Activated CD4-positive, alpha-beta T cell treated with anti-CD3 and anti-CD28 coated beads, Interleukin-2, amount 50 U/mL, for 24 hours (primary cell): ENCODE measurements around the gene AKT2.
A peak's percentile ranks its signal among the peaks of the same experiment; 100 is the strongest.

Experiments used
- DNase-seq, 2 donors: peaks; one replicate each; pipeline ENCODE4 v3.0.0-alpha.2; 2020; ENCODE audit warnings: low read depth in 1 of 2, low spot score in 1 of 2

The AKT2 gene

DNA sequence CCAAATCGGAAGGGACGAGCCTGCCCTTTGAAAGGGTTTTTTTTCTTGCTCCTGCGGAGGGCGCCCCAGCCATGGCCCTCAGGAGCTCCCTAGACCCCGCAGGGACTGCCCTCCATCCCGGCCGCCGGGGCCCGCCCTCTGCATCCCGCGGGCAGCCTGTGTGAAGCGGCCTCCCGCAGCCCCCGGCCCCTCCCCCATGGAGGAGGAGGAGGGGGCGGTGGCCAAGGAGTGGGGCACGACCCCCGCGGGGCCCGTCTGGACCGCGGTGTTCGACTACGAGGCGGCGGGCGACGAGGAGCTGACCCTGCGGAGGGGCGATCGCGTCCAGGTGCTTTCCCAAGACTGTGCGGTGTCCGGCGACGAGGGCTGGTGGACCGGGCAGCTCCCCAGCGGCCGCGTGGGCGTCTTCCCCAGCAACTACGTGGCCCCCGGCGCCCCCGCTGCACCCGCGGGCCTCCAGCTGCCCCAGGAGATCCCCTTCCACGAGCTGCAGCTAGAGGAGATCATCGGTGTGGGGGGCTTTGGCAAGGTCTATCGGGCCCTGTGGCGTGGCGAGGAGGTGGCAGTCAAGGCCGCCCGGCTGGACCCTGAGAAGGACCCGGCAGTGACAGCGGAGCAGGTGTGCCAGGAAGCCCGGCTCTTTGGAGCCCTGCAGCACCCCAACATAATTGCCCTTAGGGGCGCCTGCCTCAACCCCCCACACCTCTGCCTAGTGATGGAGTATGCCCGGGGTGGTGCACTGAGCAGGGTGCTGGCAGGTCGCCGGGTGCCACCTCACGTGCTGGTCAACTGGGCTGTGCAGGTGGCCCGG, 93.1 kb downstream of the AKT2 start:
- no peak for DNase-seq

- peak; percentile 55 to 60 for DNase-seq
Observed at GRCh38 chr19:40190891-40191835, 94.0 kb downstream of the AKT2 start, which contains the start of gene MAP3K10. TSS of gene MAP3K10 (plus strand) at chr19:40191426. CDS start at chr19:40192032, 606 bp downstream.

DNA sequence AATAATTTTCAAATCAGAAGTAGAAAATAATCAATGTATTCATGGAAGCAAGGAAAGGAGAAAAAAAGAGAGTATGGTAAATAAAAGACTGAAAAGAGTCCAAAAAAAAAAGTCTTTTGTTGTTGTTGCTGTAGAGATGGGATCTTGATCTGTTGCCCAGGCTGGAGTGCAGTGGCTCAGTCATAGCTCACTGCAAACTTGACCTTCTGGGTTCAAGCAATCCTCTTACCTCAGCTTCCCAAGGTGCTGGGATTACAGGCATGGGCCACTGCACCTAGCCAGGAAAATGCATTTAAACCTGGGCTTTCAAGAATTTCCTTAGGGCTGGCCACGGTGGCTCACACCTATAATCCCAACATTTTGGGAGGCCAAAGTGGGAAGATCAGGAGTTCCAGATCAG, 100.9 kb downstream of the AKT2 start:
- DNase-seq, result no peak
